Tibial nerve (tissue), 4 donors: ENCODE results near the gene DENR.

ENCODE experiments used
- EP300 ChIP-seq, 2 donors: sonication (generic); formaldehyde crosslinking; IDR thresholded peaks; one replicate each; pipeline ENCODE4 v1.6.1; 2017; ENCODE audit warnings: antibody characterized with exemption in 2 of 2, mild to moderate bottlenecking in 1 of 2
- POLR2A ChIP-seq, 2 donors: fragments of 450-650 bp; IDR thresholded peaks; one replicate each; pipeline ENCODE4 v1.6.1; 2017; ENCODE audit warnings: antibody characterized with exemption in 2 of 2, mild to moderate bottlenecking in 2 of 2, moderate library complexity in 2 of 2
- TF ChIP-seq, protein P1 (sequence below), 5 experiments: fragments of 200-600 bp in 3 of 5; fragments of 450-650 bp in 2 of 5; sonication (generic) in 3 of 5; IDR thresholded peaks; one replicate each; pipeline ENCODE4 v1.5.1; 2016 to 2019; ENCODE audit warnings: antibody characterized with exemption in 5 of 5, mild to moderate bottlenecking in 3 of 5, moderate library complexity in 2 of 5

GRCh38 chr12:122738571-122738970 is 14.1 kb upstream of the DENR start:
- TF ChIP-seq, protein P1, sequence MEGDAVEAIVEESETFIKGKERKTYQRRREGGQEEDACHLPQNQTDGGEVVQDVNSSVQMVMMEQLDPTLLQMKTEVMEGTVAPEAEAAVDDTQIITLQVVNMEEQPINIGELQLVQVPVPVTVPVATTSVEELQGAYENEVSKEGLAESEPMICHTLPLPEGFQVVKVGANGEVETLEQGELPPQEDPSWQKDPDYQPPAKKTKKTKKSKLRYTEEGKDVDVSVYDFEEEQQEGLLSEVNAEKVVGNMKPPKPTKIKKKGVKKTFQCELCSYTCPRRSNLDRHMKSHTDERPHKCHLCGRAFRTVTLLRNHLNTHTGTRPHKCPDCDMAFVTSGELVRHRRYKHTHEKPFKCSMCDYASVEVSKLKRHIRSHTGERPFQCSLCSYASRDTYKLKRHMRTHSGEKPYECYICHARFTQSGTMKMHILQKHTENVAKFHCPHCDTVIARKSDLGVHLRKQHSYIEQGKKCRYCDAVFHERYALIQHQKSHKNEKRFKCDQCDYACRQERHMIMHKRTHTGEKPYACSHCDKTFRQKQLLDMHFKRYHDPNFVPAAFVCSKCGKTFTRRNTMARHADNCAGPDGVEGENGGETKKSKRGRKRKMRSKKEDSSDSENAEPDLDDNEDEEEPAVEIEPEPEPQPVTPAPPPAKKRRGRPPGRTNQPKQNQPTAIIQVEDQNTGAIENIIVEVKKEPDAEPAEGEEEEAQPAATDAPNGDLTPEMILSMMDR (IDR thresholded peaks at IDR 0.05): no peak
- TF ChIP-seq POLR2A (IDR thresholded peaks at IDR 0.05) (no peak), EP300 (IDR thresholded peaks at IDR 0.05) (no peak)
